GM21529 (cell line): ENCODE data around the gene SIPA1L3.

Experiments used
- ATAC-seq: cut with Tn5 transposase; IDR thresholded peaks from one replicate; pipeline ENCODE4 v1.9.1; 2021; ENCODE audit not compliant: unreplicated experiment

Gene SIPA1L3

DNA sequence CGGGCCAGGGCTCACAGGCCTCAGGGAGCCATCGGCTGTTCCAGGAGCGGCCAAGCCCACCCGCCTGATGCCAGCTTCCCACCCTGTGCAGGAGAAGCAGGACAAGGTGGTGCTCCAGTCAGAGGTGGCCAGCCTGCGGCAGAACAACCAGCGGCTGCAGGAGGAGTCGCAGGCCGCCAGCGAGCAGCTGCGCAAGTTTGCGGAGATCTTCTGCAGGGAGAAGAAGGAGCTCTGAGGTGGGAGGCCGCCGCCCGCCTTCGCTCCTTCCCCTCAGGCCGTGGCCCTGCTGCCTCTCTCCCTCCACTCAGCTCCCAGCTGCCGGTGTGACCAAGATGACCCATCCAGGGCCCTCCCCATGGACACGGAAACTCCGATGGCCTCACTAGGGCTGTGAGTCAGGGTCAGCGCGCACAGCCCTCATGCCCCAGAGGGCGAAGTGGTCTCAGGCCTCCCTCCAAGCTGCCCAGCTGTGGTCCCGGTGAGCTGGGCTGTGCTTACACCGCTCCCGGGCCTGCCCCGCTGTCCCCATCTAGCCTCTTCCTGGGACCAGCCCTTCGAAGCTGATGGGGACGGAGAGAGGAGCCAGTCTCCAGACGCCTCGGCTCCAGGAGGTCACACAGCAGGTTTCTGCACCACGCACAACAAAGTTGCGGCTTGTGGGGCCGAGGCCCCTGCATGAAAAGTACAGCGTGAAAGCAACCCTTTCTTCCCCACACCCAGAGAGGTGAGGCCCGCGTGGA is 299.2 kb downstream of the SIPA1L3 start:
- ATAC-seq, result no peak

DNA sequence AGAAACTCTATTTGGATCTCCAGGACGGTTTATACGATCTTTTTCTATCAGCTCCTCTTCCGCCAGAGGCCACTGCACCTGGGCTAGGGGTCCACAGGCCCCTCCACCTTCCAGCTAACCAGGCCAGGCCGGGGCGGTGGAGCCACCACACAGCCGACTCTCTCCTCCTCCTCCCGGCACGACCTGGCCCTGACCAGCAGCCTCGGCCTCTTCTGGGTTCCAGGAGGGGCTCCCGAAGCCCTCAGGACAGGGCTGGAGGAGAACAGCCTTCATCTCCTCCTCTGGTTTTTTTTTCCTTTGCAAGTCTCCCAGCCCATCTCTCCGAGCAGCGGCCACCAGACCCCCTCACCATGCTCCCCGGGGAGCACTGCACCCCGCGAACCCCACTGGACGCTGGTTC is 299.9 kb downstream of the SIPA1L3 start:
- no peak for ATAC-seq

DNA sequence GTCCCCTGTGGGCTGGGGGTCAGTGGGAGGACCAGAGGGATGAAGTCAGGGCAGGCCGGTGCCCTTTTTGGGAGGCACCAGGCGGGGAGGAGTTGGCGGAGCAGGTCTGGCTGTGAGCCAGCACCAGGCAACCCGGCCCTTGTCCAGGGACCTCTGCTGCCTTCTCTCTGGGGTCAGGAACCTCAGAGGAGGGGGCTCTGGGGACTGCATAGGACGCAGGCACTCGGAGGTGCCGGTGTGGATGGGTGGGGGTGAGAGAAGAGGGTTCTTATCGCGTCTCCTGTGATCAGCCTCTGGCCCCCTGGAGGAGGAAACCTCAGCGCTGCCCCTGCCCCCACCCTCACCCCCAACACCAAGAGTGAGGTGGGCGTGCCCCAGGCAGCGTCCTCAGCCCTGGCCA is 300.5 kb downstream of the SIPA1L3 start:
- no peak for ATAC-seq

DNA sequence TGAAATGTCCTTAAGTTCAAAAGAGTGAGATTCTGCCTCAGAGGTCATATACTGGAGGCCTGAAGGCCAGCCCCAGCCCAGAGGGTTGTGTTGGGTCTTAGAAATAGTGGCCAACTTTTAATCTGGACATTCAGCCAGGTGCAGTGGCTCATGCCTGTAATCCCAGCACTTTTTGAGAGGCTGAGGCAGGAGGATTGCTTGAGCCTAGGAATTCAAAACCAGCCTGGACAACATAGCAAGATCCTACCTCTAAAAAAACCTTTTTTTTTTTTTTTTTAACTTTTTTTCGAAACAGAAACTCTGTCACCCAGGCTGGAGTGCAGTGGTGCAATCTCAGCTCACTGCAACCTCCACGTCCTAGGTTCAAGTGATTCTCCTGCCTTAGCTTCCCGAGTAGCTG is 301.6 kb downstream of the SIPA1L3 start:
- no peak for ATAC-seq

DNA sequence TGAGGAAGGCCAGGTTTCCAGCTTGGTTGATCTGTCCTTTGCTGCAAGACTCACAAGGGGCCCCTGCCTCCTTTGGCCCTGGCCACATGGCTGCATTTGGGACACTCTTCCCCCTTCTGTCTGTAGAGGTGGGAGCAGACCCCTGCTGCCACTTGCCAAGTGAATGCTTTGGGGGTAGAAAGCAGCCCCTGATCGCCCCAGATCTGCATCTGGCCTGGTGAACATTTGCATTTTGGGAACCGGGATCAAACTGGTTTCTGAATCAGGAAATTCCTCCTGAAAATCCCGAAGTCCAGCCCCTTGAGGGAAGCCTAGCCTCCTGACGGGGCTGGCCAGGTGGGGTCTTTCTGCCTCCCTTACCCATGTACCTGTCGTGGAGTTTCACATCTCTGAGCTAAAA is 302.1 kb downstream of the SIPA1L3 start:
- ATAC-seq, result no peak

DNA sequence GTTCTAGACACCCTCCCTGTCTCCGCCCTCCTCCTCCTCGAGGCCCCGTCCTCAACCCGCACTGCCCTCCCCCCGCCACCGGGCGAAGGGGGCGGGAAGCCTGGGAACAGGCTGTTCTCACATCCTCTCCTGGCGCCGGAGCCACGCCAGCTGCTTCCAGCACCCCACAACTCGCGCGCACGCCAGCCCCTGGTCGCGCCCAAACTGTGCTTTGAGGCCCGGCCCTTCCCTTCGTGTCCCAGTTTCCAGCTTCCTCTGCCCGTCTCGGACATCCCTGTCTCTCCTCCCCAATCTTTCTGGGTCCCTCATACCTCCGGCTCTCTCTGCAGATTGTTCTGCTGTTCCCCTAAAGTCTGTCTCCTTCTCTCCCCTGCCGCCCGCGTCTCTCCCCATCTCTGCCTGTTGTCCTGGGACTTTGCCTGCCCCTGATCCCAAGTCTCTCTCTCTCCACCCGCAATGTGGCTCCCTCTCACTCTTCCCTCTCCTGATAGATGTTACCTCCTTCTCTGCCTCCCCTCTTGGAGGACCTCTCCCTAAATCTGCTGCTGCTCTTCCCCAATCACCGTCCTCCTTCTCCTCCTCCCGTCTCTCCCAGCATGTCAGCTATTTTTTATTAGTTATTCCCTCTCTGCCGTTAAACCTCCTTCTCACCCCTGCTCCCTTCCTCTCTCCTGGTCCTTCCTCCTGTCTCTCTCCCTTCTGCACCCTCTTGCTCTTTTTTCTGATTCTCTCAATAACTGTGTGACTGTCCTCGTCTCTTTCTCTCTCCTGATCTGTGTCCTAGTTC is 302.9 kb downstream of the SIPA1L3 start:
- ATAC-seq, result no peak

DNA sequence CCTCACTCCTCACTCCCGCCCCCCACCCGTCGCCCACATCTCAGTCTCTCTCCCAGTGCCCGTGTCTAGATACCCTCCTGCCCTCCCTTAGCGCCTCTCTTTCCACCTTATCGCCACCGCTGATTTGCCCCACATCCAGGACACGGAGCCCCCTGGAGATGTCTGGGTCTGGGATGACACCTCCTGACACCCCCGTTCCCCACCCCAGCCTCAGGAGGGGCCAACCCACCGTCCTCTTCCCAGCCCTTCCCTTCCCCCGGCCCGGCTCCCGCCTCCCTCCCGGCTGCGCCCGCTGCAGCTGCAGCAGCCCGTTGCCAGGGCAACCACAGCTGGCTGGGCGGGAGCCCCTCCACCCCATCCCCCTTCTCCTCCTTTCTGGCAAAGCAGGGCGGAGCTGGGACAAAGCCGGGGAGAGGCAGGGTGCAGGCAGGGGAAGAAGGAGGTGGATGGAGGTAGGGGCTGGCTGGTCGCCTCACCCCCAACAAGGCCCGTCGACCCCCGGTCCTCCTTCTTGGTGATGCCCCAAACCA is 303.5 kb downstream of the SIPA1L3 start:
- ATAC-seq, result no peak

DNA sequence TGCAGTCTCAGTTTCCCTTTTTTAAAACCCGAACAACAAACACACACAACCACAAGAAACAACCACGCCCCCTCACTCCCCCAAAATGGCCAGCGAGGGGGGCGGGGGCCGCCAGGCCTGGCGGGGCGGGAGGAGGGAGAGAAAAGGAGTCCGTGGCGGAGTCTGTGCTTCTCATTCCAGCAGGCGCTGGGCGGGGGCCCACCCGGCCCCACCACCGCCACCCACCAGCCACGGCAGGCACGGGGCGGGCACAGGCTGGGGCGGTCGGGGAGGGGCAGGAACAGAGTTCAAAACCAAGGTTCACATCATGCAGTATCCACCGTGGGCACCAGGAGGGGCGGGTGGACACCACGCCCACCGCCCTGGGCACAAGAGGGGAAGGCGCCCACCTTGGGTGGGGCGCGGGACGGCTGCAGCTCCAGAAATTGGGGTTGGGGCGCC is 304.2 kb downstream of the SIPA1L3 start:
- ATAC-seq, result no peak

DNA sequence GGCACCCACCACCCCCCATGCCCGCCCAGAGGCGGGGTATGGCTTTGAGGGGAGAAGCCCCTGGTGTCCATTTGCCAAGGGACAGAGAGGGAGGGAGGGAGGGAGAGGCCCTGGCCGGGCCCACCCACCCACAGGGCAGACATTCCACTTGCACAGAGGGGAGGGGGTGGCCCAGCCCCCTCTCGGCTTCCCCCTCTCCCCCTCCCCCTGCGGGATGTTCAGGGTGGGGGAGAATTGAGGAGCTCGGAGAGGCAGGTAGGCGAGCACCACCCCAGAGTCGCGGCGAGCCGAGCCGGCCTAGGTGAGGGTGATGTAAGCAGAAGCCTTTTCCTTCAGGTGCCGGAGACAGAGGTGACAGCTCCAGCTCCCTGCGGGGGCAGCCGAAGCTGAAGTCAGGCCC is 304.8 kb downstream of the SIPA1L3 start:
- ATAC-seq, result no peak

DNA sequence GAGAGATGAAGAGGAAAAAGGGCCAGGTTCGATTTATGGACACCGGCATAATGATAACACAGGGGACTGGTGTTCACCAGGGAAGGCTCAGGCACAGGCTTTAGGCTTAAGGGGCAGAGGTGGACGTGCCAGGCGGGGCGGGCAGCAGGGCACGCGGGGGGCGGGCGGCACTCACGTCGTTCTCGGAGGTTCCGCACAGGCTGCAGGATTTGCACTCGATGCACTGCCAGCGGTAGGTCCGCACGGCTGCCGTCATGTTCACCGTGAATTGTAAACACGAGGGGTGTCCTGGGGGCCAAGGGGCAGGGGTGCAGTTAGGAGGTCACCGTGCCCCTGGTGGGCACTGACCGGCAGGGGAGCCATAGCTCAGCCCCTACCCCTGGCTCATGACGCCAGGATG is 306.5 kb downstream of the SIPA1L3 start:
- ATAC-seq, result no peak

DNA sequence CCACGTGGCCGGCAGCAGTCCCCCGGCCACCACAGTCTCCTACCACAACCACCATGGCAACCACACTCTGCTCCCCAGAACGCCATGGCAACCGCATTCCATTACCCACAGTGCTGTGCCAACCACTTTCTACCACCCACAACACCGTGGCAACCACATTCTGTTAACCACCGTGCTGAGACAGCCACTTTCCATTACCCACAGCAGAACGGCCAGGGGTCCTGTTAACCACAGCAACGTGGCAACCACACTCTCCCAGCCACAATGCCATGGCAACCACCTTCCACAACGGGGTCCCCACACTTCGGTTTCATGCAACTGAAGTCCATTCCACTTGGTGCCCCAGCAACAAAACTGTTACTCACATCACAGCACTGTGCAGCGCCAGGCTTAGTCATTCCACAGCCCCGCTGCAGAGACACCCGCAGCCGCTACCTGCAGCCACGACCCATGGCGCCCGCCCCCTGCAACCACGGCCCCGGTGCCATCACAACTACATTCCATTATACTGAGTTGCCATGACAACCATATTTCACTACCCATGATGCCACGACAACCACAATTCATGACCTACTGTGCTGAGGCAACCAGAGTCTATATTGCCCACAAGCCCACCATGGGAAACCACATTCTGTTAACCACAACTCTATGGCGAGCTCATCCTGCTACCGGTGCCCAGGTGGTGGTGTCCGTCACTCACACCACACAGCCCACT is 307.1 kb downstream of the SIPA1L3 start:
- ATAC-seq, result no peak

DNA sequence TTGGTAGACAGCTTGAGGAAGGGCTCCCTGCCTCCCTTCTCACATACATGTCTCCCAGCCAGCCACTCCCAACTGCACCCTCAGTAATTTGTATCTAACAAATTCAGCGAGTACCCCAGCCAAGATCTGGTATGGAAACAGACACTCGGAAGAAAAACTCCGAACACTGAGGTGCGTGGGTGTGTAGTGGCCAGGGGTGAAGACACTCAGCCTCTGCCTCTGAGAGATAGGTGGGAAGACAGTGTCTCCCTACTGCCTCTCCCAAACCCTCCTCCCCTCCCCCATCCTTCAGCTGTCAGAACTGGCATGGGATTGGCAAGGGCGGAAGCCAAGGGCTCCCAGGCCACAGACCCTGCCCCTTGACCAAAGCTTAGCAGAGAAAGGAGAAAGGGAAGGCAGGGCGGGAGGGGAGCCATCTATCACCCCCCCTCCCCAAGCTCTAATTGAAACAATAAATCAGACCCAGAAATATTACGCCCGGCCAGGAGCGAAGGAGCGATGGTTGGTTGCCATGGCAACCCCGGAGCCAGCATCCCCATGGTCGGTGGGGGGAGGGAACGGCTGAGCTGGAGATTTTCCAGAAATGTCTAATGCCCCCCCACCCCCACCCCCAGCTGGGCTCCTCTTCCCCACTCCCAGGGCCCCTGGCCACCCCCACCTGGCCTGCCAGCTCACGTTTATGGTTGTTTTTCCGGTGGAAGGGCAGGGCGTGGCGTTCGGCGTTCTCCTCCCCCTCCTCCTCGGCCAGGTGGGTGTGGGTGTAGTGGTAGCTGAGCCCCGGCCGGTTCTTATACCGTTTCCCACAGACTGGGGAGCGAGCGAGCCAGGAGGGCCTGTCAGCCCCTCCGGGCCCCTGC is 310.0 kb downstream of the SIPA1L3 start:
- no peak for ATAC-seq

DNA sequence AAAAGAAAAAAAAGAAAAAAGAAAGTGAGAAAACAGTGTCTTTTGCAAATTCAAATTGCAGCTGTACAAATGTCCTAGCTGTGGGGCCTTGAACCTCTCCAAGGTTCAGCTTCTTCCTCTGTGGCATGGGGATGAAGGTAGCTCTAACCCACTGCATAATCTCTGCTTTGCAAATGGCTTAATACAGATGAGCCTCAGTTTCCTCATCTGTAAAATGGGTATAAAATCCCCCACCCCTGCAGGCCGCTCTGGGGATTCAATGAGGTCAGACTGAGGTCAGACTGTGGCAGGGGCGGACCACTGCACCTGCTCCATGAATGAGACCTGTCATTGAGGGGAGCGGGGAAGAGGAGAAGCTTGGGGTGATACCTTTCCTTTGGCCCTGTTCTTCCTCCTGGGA is 311.2 kb downstream of the SIPA1L3 start:
- ATAC-seq, result no peak

DNA sequence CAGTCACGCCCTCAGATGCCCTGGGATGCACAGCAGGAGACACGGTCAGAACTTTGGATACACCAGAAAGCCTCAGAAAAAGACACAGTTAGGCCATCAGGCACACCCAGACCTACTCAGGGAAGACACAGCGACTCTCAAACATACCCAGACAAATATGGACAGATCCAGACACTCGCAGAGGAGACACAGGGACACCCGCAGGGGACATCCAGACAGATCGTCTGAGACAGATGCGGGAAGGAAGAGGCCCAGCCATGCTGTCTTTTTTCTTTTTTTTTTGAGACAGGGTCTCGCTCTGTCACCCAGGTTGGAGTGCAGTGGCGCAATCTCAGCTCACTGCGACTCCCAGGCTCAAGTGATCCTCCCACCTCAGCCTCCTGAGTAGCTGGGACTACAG is 312.2 kb downstream of the SIPA1L3 start:
- no peak for ATAC-seq

DNA sequence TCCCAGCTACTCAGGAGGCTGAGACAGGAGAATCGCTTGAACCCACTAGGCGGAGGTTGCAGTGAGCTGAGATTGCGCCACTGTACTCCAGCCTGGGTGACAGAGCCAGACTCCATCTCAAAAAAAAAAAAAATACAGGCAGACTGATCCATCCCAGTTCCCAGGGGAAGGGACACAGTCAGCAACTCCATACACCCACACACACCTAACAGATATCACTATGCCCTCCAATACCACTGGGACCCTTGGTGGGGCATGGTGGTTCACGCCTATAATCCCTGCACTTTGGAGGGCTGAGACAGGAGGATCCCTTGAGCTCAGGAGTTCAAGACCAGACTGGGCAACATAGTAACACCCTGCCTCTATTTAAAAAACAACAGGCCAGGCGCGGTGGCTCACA is 314.4 kb downstream of the SIPA1L3 start:
- ATAC-seq, result no peak

DNA sequence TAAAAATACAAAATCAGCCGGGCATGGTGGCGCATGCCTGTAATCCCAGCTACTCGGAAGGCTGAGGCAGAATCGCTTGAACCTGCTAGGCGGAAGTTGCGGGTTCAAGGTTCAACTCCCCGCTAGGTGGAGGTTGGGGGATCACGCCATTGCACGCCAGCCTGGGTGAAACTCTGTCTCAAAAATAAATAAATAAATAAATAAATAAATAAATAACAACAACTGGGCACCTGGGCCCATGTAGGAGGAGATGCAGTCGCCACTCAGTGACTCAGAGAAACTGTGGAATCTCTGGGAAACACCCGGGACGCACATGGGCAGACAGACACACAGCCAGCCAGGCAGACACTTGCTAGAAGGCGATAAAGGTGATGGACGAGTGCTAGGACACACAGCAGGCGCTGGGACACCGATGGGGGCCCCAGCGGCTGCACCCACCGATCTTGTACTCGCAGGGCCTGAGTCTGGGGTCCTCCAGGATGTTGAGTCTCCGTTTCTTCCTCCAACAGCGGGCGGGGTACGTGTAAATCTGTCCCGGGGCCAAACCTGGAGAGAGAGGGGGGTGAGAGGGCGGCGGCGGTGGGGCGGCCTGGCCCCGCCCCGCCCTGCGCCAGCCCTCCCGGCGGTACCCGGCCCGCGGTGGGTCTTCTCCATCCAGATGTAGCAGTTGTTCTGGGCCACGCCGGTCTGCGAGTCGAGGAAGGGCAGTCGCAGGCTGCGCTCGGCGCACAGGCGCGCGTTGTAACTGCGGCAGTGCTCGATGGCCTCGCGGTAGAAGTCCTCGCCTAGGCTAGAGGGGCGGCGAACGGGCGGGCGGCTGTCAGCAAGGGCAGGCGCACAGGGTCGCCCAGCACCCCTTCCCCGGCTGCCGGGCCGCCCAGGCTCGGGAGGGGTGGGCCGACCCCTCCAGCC is 315.2 kb downstream of the SIPA1L3 start:
- ATAC-seq, result no peak

DNA sequence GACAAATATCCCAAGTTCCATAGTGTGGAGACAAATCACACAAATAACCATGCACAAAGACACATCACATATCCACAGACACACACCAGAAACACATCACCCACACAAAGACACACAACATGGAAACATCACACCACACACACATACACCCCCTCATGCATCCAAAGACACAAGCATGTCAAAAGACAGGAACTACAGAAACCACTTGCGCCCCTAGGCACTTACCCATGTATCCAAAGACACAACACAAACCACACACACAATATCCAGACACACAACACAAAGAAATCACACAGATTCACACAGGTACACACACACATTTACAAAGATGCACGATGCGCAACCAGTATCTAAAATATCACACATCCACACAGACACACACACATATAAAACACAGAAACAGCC is 316.1 kb downstream of the SIPA1L3 start:
- ATAC-seq, result no peak

DNA sequence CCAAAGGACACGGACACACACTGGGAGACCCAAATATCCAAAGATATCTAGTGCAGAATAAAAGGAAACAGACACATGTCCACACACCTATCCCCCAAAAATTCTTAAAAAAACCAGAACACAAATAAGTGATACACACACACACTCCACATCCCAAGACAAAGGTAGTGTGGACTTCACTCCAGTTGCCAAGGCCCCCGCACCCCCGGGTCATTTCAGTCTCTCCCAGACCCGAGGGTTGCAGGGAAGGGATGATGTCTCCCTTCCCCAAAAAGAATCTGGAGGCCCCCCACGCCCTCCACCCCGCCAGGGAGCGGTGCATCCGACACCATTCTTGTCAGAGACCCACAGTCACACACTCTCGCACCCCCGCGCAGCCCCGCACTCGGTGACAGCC is 316.6 kb downstream of the SIPA1L3 start:
- no peak for ATAC-seq

DNA sequence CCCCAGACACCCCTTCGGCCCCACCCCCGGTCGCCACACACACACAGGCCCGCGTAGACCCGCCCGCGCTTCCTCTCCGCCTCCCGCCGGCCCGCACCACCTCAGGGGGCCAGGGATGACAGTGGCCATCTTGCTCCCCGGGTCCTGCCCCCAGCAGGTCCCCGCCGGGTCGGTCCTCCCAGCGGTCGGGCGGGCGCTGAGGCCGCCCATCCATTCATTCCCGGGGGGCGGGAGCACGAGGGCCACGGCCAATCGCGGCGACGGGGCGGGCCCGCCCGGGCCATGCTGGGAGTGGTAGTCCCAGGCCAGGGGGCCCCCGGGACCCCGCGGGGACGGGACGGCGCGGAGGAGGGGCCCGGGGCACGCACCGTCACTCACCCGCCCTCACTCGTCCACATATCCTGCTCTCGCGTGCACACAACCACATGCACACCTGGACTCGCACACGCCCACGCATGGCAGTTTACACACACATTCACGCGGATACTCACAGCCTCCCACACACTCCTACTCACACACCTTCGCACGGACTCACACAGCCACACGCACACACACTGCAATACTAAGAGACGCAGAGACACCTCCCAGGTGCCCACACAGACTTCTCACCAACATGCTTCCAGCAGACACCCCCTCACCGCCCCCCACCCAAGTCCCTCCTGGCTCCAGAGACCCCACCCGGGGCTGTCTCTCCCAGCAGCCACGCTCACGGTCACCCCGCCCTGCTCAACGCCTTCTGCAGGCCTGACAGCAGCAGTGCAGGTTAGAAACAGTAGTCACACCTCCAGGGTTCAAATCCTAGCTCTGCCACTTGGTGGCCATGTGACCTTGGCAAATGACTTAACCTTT is 317.2 kb downstream of the SIPA1L3 start, which contains the start of gene DPF1:
Gene DPF1, minus strand, starts transcription at position 209 of the 849 bp plus-strand sequence. Its CDS starts 80 bp downstream, at position 129.
- ATAC-seq, result peak; percentile 63
